Peyer's patch (tissue), 4 donors: ENCODE measurements around the gene ADAMTS12. TPM values are rescaled to one million over a fixed set of nuclear protein-coding genes. Genes with fewer than 3 reads are reported as not detected.
"Not testable (repeated sequence)": the region's sequence is repeated elsewhere in the genome, so short reads cannot be mapped to it uniquely, and the experiment has no call there.

Source experiments
- DNase-seq, 3 donors: peaks; one replicate each; pipeline ENCODE4 v3.0.0-alpha.2; 2017 to 2019
- H3K27ac ChIP-seq, 4 donors: fragments of 200-600 bp; sonication (generic); one replicate each; pipeline ENCODE4 v1.5.1; 2016 to 2019
- H3K27me3 ChIP-seq, 2 donors: fragments of 200-600 bp; sonication (generic); one replicate each; pipeline ENCODE4 v1.5.1; 2019
- H3K36me3 ChIP-seq, 3 donors: fragments of 200-600 bp; sonication (generic); one replicate each; pipeline ENCODE4 v1.5.1; 2016 to 2019
- H3K4me1 ChIP-seq, 4 donors: fragments of 200-600 bp; sonication (generic); one replicate each; pipeline ENCODE4 v1.5.1; 2016 to 2019
- H3K4me3 ChIP-seq, 4 donors: fragments of 200-600 bp; sonication (generic); 1 replicate in 3 of 4; 2 replicates in 1 of 4; pipeline ENCODE4 v1.5.1; 2016 to 2019; ENCODE audit warnings: mild to moderate bottlenecking in 1 of 4
- H3K9me3 ChIP-seq, 4 donors: fragments of 200-600 bp; sonication (generic); one replicate each; pipeline ENCODE4 v1.5.1; 2016 to 2019; ENCODE audit warnings: mild to moderate bottlenecking in 1 of 4
- POLR2A ChIP-seq, 2 donors: fragments of 450-650 bp; IDR thresholded peaks; one replicate each; pipeline ENCODE4 v1.5.1; 2017; ENCODE audit warnings: antibody characterized with exemption in 2 of 2, mild to moderate bottlenecking in 2 of 2, moderate library complexity in 2 of 2
- total RNA-seq, 4 donors: library from RNA; depleted of rRNA; stranded (reverse); fragments of >200 nt; gene quantifications; one replicate each; pipeline ENCODE4 v1.1.0, GENCODE V29; 2016
- TF ChIP-seq, protein P1 (sequence below), 6 experiments: fragments of 450-650 bp in 4 of 6; fragments of 200-600 bp in 2 of 6; sonication (generic) in 1 of 6; IDR thresholded peaks; one replicate each; pipeline ENCODE4 v1.5.1; 2017 to 2019; ENCODE audit warnings: antibody characterized with exemption in 6 of 6, mild to moderate bottlenecking in 3 of 6, moderate library complexity in 1 of 6

Gene ADAMTS12
- total RNA-seq, 4 donors from 2014 or later: 0.53 to 11.6 (median 1.3) TPM

DNA sequence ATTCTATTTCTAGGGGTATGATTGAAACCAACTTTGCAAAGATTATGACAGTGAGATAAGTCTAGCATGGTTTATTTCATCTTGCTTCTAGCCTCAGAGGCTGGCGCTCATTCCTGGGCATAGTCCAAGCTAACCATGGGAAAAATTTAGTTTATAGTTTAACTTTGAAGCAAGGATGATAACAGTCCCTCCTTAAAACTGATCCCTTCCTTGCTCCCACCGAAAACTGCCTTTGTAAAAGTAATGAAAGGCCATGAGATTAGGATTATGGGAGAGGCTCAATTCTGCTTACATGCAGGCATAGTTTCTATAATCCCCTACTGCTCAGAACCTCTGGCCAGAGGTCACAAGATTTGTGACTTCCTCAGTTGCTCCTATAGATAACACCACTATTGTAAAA lies 375.4 kb downstream of the ADAMTS12 start:
- H3K36me3 ChIP-seq: no peaks in the 10 kb centered on the region
- no peaks in the 10 kb centered on the region for H3K4me1 ChIP-seq
- TF ChIP-seq, protein P1, sequence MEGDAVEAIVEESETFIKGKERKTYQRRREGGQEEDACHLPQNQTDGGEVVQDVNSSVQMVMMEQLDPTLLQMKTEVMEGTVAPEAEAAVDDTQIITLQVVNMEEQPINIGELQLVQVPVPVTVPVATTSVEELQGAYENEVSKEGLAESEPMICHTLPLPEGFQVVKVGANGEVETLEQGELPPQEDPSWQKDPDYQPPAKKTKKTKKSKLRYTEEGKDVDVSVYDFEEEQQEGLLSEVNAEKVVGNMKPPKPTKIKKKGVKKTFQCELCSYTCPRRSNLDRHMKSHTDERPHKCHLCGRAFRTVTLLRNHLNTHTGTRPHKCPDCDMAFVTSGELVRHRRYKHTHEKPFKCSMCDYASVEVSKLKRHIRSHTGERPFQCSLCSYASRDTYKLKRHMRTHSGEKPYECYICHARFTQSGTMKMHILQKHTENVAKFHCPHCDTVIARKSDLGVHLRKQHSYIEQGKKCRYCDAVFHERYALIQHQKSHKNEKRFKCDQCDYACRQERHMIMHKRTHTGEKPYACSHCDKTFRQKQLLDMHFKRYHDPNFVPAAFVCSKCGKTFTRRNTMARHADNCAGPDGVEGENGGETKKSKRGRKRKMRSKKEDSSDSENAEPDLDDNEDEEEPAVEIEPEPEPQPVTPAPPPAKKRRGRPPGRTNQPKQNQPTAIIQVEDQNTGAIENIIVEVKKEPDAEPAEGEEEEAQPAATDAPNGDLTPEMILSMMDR (IDR thresholded peaks at IDR 0.05): no peak
- TF ChIP-seq POLR2A (IDR thresholded peaks at IDR 0.05): no peak
- no peaks in the 10 kb centered on the region for H3K9me3 ChIP-seq
- H3K27ac ChIP-seq: no peak overlapping the region
- no peaks in the 10 kb centered on the region for H3K27me3 ChIP-seq
- no peak overlapping the region for H3K4me3 ChIP-seq
- no peak for DNase-seq

- H3K36me3 ChIP-seq, H3K27ac ChIP-seq, H3K27me3 ChIP-seq, H3K4me3 ChIP-seq, DNase-seq, H3K4me1 ChIP-seq, H3K9me3 ChIP-seq: not testable (repeated sequence)
Measured at GRCh38 chr5:33515366-33515765, 376.4 kb downstream of the ADAMTS12 start.

DNA sequence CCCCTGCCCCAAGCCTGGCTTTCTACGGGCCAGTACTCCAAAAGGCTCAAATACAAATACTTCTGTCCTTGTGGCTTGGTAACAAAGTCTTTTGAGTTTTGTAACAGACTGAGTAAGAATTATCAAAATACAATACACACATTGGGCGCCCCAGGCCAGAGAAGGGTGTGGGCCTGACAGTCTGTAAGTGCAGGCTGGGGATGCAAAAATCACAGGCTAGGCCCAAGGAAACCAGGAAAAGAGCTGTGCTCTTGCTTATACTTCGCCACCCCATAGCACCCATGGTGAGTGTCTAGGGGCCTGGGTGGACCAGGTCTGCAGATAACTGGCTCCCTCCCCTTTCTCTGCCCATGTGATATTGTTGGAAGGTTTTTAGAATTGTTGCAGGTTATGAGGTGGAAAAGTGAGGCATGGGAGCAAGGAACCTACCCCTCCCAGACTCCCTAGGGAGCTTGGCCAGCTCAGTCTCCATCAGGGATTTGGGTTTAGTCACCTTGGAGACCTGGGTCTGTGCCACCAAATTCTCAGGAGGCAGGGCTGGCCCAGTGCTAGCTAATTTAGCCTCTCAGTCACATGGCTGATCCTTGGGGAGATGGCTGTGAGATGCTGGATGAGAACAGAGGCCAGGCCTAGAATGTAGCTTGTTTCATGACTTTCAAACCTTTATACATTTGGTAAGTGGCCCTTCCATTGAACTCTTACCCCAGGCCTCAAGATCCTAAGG lies 378.2 kb downstream of the ADAMTS12 start:
- Histone ChIP-seq H3K4me3 (no peak overlapping the region), H3K9me3 (no peaks in the 10 kb centered on the region), H3K4me1 (no peaks in the 10 kb centered on the region), H3K36me3 (no peaks in the 10 kb centered on the region), H3K27me3 (no peaks in the 10 kb centered on the region), H3K27ac (no peak overlapping the region)
- no peak for DNase-seq
- no peak for TF ChIP-seq POLR2A (IDR thresholded peaks at IDR 0.05)
- TF ChIP-seq, protein P1 (IDR thresholded peaks at IDR 0.05): no peak

GRCh38 chr5:33509036-33509435 lies 382.8 kb downstream of the ADAMTS12 start:
- Histone ChIP-seq H3K27me3 (no peaks in the 10 kb centered on the region), H3K27ac (no peak overlapping the region)
- TF ChIP-seq, protein P1 (IDR thresholded peaks at IDR 0.05): no peak
- no peak for TF ChIP-seq POLR2A (IDR thresholded peaks at IDR 0.05)

DNA sequence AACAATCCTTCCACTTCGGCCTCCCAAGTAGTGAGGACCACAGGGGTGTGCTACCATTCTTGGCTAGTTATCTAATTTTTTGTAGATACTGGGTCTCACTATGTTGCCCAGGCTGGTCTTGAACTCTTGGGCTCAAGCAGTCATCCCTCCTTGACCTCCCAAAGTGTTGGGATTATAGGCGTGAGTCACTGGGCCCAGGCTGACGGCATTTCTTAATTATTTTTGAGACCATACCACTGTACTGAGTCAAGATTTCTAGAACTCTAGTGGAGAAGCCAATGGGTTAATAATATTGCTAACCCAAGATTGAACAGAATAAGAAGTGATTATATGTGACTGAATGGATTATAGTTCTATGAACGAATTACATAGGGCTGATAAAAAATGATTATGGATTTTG lies 384.4 kb downstream of the ADAMTS12 start:
- Histone ChIP-seq H3K9me3 (no peaks in the 10 kb centered on the region), H3K27me3 (no peaks in the 10 kb centered on the region), H3K4me1 (no peaks in the 10 kb centered on the region), H3K4me3 (no peak overlapping the region), H3K36me3 (no peaks in the 10 kb centered on the region), H3K27ac (no peak overlapping the region)
- DNase-seq: no peak
- TF ChIP-seq POLR2A (IDR thresholded peaks at IDR 0.05): no peak
- TF ChIP-seq, protein P1 (IDR thresholded peaks at IDR 0.05): no peak

More at GRCh38 chr5:33509036-33509435, 382.8 kb downstream of the ADAMTS12 start:
- H3K9me3 ChIP-seq: no peaks in the 10 kb centered on the region
- no peak overlapping the region for H3K4me3 ChIP-seq
- no peak for DNase-seq
- no peaks in the 10 kb centered on the region for H3K36me3 ChIP-seq
- no peaks in the 10 kb centered on the region for H3K4me1 ChIP-seq

DNA sequence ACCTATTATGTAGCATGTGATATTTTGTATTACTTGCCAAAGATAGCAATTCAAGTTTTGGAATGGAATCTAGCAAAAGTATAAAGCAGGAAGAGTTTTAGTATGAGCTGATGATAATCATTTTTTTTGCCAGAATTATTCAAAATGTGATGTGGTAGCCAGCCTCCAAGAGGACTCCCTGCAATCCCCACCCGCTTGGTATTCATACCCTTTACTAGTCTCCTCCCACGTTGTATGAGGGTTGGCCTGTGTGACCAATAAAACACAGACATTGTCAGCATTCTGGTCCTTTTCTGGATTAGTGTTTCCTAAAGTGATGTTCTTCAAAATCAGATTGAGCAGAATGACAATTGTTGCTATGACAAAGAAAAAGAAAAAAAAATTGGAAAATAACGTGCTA lies 387.2 kb downstream of the ADAMTS12 start:
- no peaks in the 10 kb centered on the region for H3K36me3 ChIP-seq
- TF ChIP-seq, protein P1 (IDR thresholded peaks at IDR 0.05): no peak
- no peak for TF ChIP-seq POLR2A (IDR thresholded peaks at IDR 0.05)
- no peaks in the 10 kb centered on the region for H3K9me3 ChIP-seq
- no peak overlapping the region for H3K27ac ChIP-seq
- no peak overlapping the region for H3K4me3 ChIP-seq
- DNase-seq: no peak
- H3K27me3 ChIP-seq: no peaks in the 10 kb centered on the region
- H3K4me1 ChIP-seq: no peaks in the 10 kb centered on the region
